Measurements from ENCODE around the gene PCP2.

PCP2 gene

GRCh38 chr19:7618771-7619510 lies 14.6 kb downstream of the PCP2 start:
- no peak for DNase-seq

- DNase-seq, result no peak
These were observed 15.2 kb downstream of the PCP2 start for GRCh38 chr19:7618348-7618747.

- no peak for DNase-seq
These were observed 15.8 kb downstream of the PCP2 start for GRCh38 chr19:7617735-7618134.

GRCh38 chr19:7617172-7617571 lies 16.3 kb downstream of the PCP2 start:
- DNase-seq, result no peak

GRCh38 chr19:7614859-7615741 lies 18.4 kb downstream of the PCP2 start:
- no peak for DNase-seq

- DNase-seq, result no peak
These were observed 20.9 kb downstream of the PCP2 start for GRCh38 chr19:7612282-7613274.

GRCh38 chr19:7611541-7612279 lies 21.8 kb downstream of the PCP2 start:
- no peak for DNase-seq

GRCh38 chr19:7610491-7611240 lies 22.9 kb downstream of the PCP2 start:
- no peak for DNase-seq

GRCh38 chr19:7607874-7608560 lies 25.5 kb downstream of the PCP2 start:
- no peak for DNase-seq

- DNase-seq, result no peak
These were observed 26.2 kb downstream of the PCP2 start for GRCh38 chr19:7607212-7607873.

GRCh38 chr19:7606289-7606688 lies 27.2 kb downstream of the PCP2 start:
- DNase-seq, result no peak

- DNase-seq, result no peak
These were observed 27.9 kb downstream of the PCP2 start for GRCh38 chr19:7605490-7606222.

- DNase-seq, result no peak
These were observed 29.6 kb downstream of the PCP2 start for GRCh38 chr19:7603919-7604318.

- no peak for DNase-seq
These were observed 30.5 kb downstream of the PCP2 start for GRCh38 chr19:7602935-7603497.

- no peak for DNase-seq
These were observed 31.1 kb downstream of the PCP2 start for GRCh38 chr19:7602240-7602934.

GRCh38 chr19:7600721-7601120 lies 32.8 kb downstream of the PCP2 start:
- no peak for DNase-seq

- no peak for DNase-seq
These were observed 35.3 kb downstream of the PCP2 start for GRCh38 chr19:7598180-7598579.

- no peak for DNase-seq
These were observed 35.8 kb downstream of the PCP2 start for GRCh38 chr19:7597689-7598088.

All from T1000 (cell line).